Stimulated activated CD8-positive, alpha-beta memory T cell treated with anti-CD3 and anti-CD28 coated beads, Interleukin-15, amount 100 ng/mL, for 48 hours (primary cell): Measurements from ENCODE around the gene NDUFA6.
"Not testable (repeated sequence)": the region's sequence is repeated elsewhere in the genome, so short reads cannot be mapped to it uniquely, and the experiment has no call there.

Experiments
- DNase-seq, 2 donors: peaks; one replicate each; pipeline ENCODE4 v3.0.0-alpha.2; 2020; ENCODE audit warnings: low read depth in 2 of 2

The NDUFA6 gene

GRCh38 chr22:42090596-42091454 lies at the start of gene NDUFA6:
Gene NDUFA6, minus strand, starts transcription at chr22:42090772. Its CDS starts 28 bp downstream, at chr22:42090744.
- DNase-seq, result peak; percentile 98

GRCh38 chr22:42140153-42140552 lies 49.6 kb upstream of the NDUFA6 start:
- not testable (repeated sequence) for DNase-seq

GRCh38 chr22:42139508-42139907 lies 48.9 kb upstream of the NDUFA6 start:
- DNase-seq, result not testable (repeated sequence)

GRCh38 chr22:42138972-42139371 lies 48.4 kb upstream of the NDUFA6 start:
- DNase-seq, result no peak

GRCh38 chr22:42138122-42138770 lies 47.7 kb upstream of the NDUFA6 start:
- DNase-seq, result no peak

- DNase-seq, result not testable (repeated sequence)
Observed at GRCh38 chr22:42135688-42136087, 45.1 kb upstream of the NDUFA6 start.

GRCh38 chr22:42134100-42135020 lies 43.8 kb upstream of the NDUFA6 start:
- no peak for DNase-seq

GRCh38 chr22:42132457-42132856 lies 41.9 kb upstream of the NDUFA6 start:
- no peak for DNase-seq

GRCh38 chr22:42131562-42131961 lies 41.0 kb upstream of the NDUFA6 start:
- DNase-seq, result no peak

- not testable (repeated sequence) for DNase-seq
Observed at GRCh38 chr22:42130639-42131431, 40.3 kb upstream of the NDUFA6 start, which contains the start of gene CYP2D6. Gene CYP2D6, minus strand, starts transcription at chr22:42130810. Its CDS starts 19 bp downstream, at chr22:42130791.

GRCh38 chr22:42130182-42130581 lies 39.6 kb upstream of the NDUFA6 start:
- DNase-seq, result not testable (repeated sequence)

- not testable (repeated sequence) for DNase-seq
Observed at GRCh38 chr22:42128776-42129694, 38.5 kb upstream of the NDUFA6 start.

- DNase-seq, result not testable (repeated sequence)
Observed at GRCh38 chr22:42128007-42128406, 37.4 kb upstream of the NDUFA6 start.

GRCh38 chr22:42127606-42128005 lies 37.0 kb upstream of the NDUFA6 start:
- no peak for DNase-seq

GRCh38 chr22:42123529-42123928 lies 33.0 kb upstream of the NDUFA6 start:
- not testable (repeated sequence) for DNase-seq

- peak in 1 of 2 donors; percentile 22 for DNase-seq
Observed at GRCh38 chr22:42120231-42121021, 29.9 kb upstream of the NDUFA6 start.

GRCh38 chr22:42116848-42117424 lies 26.4 kb upstream of the NDUFA6 start:
- DNase-seq, result no peak

- DNase-seq, result not testable (repeated sequence)
Observed at GRCh38 chr22:42115420-42115830, 24.9 kb upstream of the NDUFA6 start.

GRCh38 chr22:42114721-42115120 lies 24.1 kb upstream of the NDUFA6 start:
- no peak for DNase-seq
